Right cardiac atrium (tissue), 5 donors: ENCODE results near the gene ZFYVE19. TPM values are rescaled to one million over a fixed set of nuclear protein-coding genes. Genes with fewer than 3 reads are reported as not detected.

Experiments
- ATAC-seq, 2 donors: fragments of 200-7000 bp; cut with Tn5 transposase; one replicate each; pipeline versions ENCODE4 v1.8.0 to v1.9.1; 2020; ENCODE audit warnings: moderate library complexity in 2 of 2, mild to moderate bottlenecking in 1 of 2
- DNase-seq, 3 donors: peaks; one replicate each; pipeline ENCODE4 v3.0.0-alpha.2; 2020
- H3K27ac ChIP-seq: one replicate; pipeline ENCODE4 v1.5.1; 2013; ENCODE audit warnings: mild to moderate bottlenecking, low read length, control low read depth, moderate library complexity
- H3K27me3 ChIP-seq: one replicate; pipeline ENCODE4 v1.6.1; 2013; ENCODE audit not compliant: control insufficient read depth, insufficient read depth
- H3K4me1 ChIP-seq: one replicate; pipeline ENCODE4 v1.6.1; 2013; ENCODE audit warnings: low read length; ENCODE audit not compliant: control insufficient read depth, insufficient read depth
- H3K4me3 ChIP-seq: one replicate; pipeline ENCODE4 v1.5.1; 2013; ENCODE audit warnings: low read length, control low read depth
- H3K9me3 ChIP-seq: one replicate; pipeline ENCODE4 v1.6.1; 2013; ENCODE audit warnings: low read length; ENCODE audit not compliant: control insufficient read depth
- WGBS: extraction: QIAGEN DNeasy Blood & Tissue Kit; methylation state at CpG from one replicate; pipeline ENCODE4 v1.1.7; 2013; 5-methylcytosine and 5-hydroxymethylcytosine counted together
- intact Hi-C, 4 donors: fragments of 100-400 bp; cut with DNase I; formaldehyde crosslinking; loops; one replicate each; pipeline versions ENCODE4 v1.11.0 to v1.14.0; 2022 to 2023
- polyA plus RNA-seq: library from polyadenylated mRNA; stranded (reverse); fragments of 200-250 nt; gene quantifications from one replicate; pipeline ENCODE4 v1.2.3, GENCODE V29; 2013
- total RNA-seq, 4 donors: library from RNA; stranded (reverse); fragmentation: NEBNext Ultra II Directional; extraction: Animal tissue kit (Norgen Biotek cat#: 25700); gene quantifications; one replicate each; pipeline ENCODE4 v1.2.1, GENCODE V29; 2021
- donor health status: healthy with polysubstance abuse.
- donor health status: DM: no; HTN: yes; CAD: no.
- donor health status: DM: no; HTN: no; CAD: no.
- donor health status: DM: no; HTN: yes; CAD: no; lungs with severe emphysema.
- donor health status: DM: yes; HTN: yes; CAD: no.

The ZFYVE19 gene
- total and polyA plus RNA-seq, 5 donors = 14.4 to 25.7 (median 18.3) TPM

GRCh38 chr15:40843261-40843884 is 36.5 kb downstream of the ZFYVE19 start:
- DNase-seq = no peak
- WGBS = 20% methylated on average over 34 of the region's 34 CpGs
- Histone ChIP-seq H3K9me3 (no peaks in the 10 kb centered on the region), H3K4me3 (peak overlapping the region; percentile 41), H3K27ac (no peak overlapping the region), H3K27me3 (no peaks in the 10 kb centered on the region), H3K4me1 (peaks cover 2% of the 10 kb centered on the region)
- intact Hi-C loops = no loop called here
- no peak for ATAC-seq

GRCh38 chr15:40843885-40844695 is 37.2 kb downstream of the ZFYVE19 start, which contains the start of gene SPINT1:
Gene SPINT1, plus strand, starts transcription at chr15:40844048. Its CDS starts 507 bp downstream, at chr15:40844555.
- under 1% methylated on average over 89 of the region's 89 CpGs for WGBS
- no peaks in the 10 kb centered on the region for H3K27me3 ChIP-seq
- intact Hi-C loops = no loop called here
- peak within 1 kb of the TSS; percentile 41 for H3K4me3 ChIP-seq
- peak; percentile 25 to 70 (median 61) for DNase-seq
- H3K27ac ChIP-seq = no peak within 1 kb of the TSS
- peak; percentile 50 to 53 for ATAC-seq
- no peaks in the 10 kb centered on the region for H3K9me3 ChIP-seq
- H3K4me1 ChIP-seq = peaks cover 2% of the 10 kb centered on the region

- WGBS = 2% methylated on average over 28 of the region's 28 CpGs
- ATAC-seq = peak; percentile 38 to 53
- intact Hi-C loops = no loop called here
- DNase-seq = peak in 2 of 3 donors; percentile 60 to 72
- Histone ChIP-seq H3K9me3 (no peaks in the 10 kb centered on the region), H3K27ac (no peak overlapping the region), H3K27me3 (no peaks in the 10 kb centered on the region), H3K4me3 (peak overlapping the region; percentile 41), H3K4me1 (peaks cover 2% of the 10 kb centered on the region)
Measured at GRCh38 chr15:40844696-40845030, 37.8 kb downstream of the ZFYVE19 start.

- DNase-seq (no peak), ATAC-seq (no peak)
- 55% methylated on average over 12 of the region's 12 CpGs for WGBS
- intact Hi-C loops = no loop called here
- peaks cover 2% of the 10 kb centered on the region for H3K4me1 ChIP-seq
- H3K27me3 ChIP-seq = no peaks in the 10 kb centered on the region
- H3K4me3 ChIP-seq = peak overlapping the region; percentile 41
- H3K9me3 ChIP-seq = no peaks in the 10 kb centered on the region
- no peak overlapping the region for H3K27ac ChIP-seq
Measured at GRCh38 chr15:40845036-40845435, 38.1 kb downstream of the ZFYVE19 start.

GRCh38 chr15:40845511-40846284 is 38.8 kb downstream of the ZFYVE19 start:
- 83% methylated on average over 8 of the region's 8 CpGs for WGBS
- Histone ChIP-seq H3K4me3 (no peak overlapping the region), H3K9me3 (no peaks in the 10 kb centered on the region), H3K27ac (no peak overlapping the region), H3K27me3 (no peaks in the 10 kb centered on the region), H3K4me1 (peaks cover 2% of the 10 kb centered on the region)
- DNase-seq (no peak), ATAC-seq (no peak)
- intact Hi-C loops = no loop called here

- no peaks in the 10 kb centered on the region for H3K27me3 ChIP-seq
- no peaks in the 10 kb centered on the region for H3K9me3 ChIP-seq
- H3K4me1 ChIP-seq = peaks cover 2% of the 10 kb centered on the region
- intact Hi-C loops = no loop called here
- ATAC-seq (no peak), DNase-seq (no peak)
- no peak overlapping the region for H3K27ac ChIP-seq
- H3K4me3 ChIP-seq = no peak overlapping the region
Measured at GRCh38 chr15:40846841-40847222, 39.9 kb downstream of the ZFYVE19 start.

- DNase-seq = peak; percentile 28 to 81 (median 74)
- intact Hi-C loops = no loop called here
- Histone ChIP-seq H3K4me3 (no peak overlapping the region), H3K27me3 (no peaks in the 10 kb centered on the region), H3K4me1 (peaks cover 2% of the 10 kb centered on the region), H3K9me3 (no peaks in the 10 kb centered on the region), H3K27ac (no peak overlapping the region)
- peak; percentile 63 to 70 for ATAC-seq
- WGBS = 74% methylated on average over 7 of the region's 7 CpGs
Measured at GRCh38 chr15:40847223-40847961, 40.5 kb downstream of the ZFYVE19 start.

- no peak overlapping the region for H3K27ac ChIP-seq
- H3K4me3 ChIP-seq = no peak overlapping the region
- intact Hi-C loops = loop anchor here in 1 of 4 donors (5.0 kb wide), 1 partner anchor 337 kb away; no protein-coding TSS in a partner anchor
- H3K9me3 ChIP-seq = no peaks in the 10 kb centered on the region
- DNase-seq = no peak
- no peaks in the 10 kb centered on the region for H3K4me1 ChIP-seq
- 84% methylated on average over 8 of the region's 8 CpGs for WGBS
- H3K27me3 ChIP-seq = no peaks in the 10 kb centered on the region
- no peak for ATAC-seq
Measured at GRCh38 chr15:40850576-40851112, 43.8 kb downstream of the ZFYVE19 start.

GRCh38 chr15:40852529-40852928 is 45.6 kb downstream of the ZFYVE19 start:
- DNase-seq (no peak), ATAC-seq (no peak)
- WGBS = 94% methylated on average over 5 of the region's 5 CpGs
- Histone ChIP-seq H3K4me3 (no peak overlapping the region), H3K4me1 (no peaks in the 10 kb centered on the region), H3K27ac (no peak overlapping the region), H3K27me3 (no peaks in the 10 kb centered on the region), H3K9me3 (no peaks in the 10 kb centered on the region)
- intact Hi-C loops = loop anchor here in 1 of 4 donors (5.0 kb wide), 1 partner anchor 335 kb away; no protein-coding TSS in a partner anchor

- WGBS = 90% methylated on average over 16 of the region's 16 CpGs
- DNase-seq (no peak), ATAC-seq (no peak)
- Histone ChIP-seq H3K9me3 (no peaks in the 10 kb centered on the region), H3K4me3 (no peak overlapping the region), H3K27ac (no peak overlapping the region), H3K27me3 (no peaks in the 10 kb centered on the region), H3K4me1 (no peaks in the 10 kb centered on the region)
- intact Hi-C loops = loop anchor here in 1 of 4 donors (5.0 kb wide), 1 partner anchor 334 kb away; no protein-coding TSS in a partner anchor
Measured at GRCh38 chr15:40853241-40853890, 46.5 kb downstream of the ZFYVE19 start.
